ENCODE data around the gene ATP5MK. TPM values are rescaled to one million over a fixed set of nuclear protein-coding genes. Genes with fewer than 3 reads are reported as not detected.
A peak's percentile ranks its signal among the peaks of the same experiment; 100 is the strongest.
"Not testable (repeated sequence)": the region's sequence is repeated elsewhere in the genome, so short reads cannot be mapped to it uniquely, and the experiment has no call there.

The ATP5MK gene
- total RNA-seq, 2 experiments from 2014 or later, result 377 to 447 TPM

DNA sequence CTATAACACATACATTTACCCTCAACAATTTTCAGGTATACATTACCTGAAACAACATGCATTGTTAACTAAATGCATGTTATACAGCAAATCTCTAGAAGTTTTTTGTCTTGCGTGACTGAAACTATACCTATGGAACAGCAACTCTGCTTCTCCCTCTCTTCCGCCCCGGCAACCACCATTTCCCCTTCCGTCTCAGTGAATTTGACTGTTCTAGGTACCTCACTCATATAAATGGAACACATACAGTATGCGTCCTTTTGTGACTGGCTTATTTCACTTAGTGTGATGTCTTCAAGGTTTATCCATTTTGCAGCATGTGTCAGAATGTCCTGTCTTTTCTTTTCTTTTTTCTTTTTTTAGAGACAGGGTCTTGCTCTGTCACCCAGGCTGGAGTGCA is 33.4 kb upstream of the ATP5MK start:
- no peak overlapping the region for H3K4me3 Mint-ChIP-seq
- intact Hi-C loops (cut with DNase I, micrococcal nuclease), result no loop called here
- peak; percentile 48 for DNase-seq
- H3K9me3 Mint-ChIP-seq (ENCODE audit: low read depth), result no peaks in the 10 kb centered on the region
- peaks cover 69% of the 10 kb centered on the region for H3K36me3 Mint-ChIP-seq (ENCODE audit: low read depth)
- H3K27me3 Mint-ChIP-seq, result no peaks in the 10 kb centered on the region
- peak; percentile 81 for ATAC-seq
- ChIA-PET POLR2A (no interaction called here), CTCF (no interaction called here)
- peaks cover 38% of the 10 kb centered on the region for H3K4me1 Mint-ChIP-seq
- peak overlapping the region; percentile 44 for H3K27ac Mint-ChIP-seq

- H3K36me3 Mint-ChIP-seq (ENCODE audit: low read depth), result peaks cover 75% of the 10 kb centered on the region
- peaks cover 38% of the 10 kb centered on the region for H3K4me1 Mint-ChIP-seq
- H3K27me3 Mint-ChIP-seq, result no peaks in the 10 kb centered on the region
- peak; percentile 72 for ATAC-seq
- no peak for DNase-seq
- no peak overlapping the region for H3K4me3 Mint-ChIP-seq
- ChIA-PET POLR2A (no interaction called here), CTCF (interaction anchor here (0.7 to 1.0 kb wide), 2 partner anchors 67 to 106 kb away, joined by 3 to 6 read pairs; no protein-coding TSS in a partner anchor)
- peak overlapping the region; percentile 73 for H3K27ac Mint-ChIP-seq
- H3K9me3 Mint-ChIP-seq (ENCODE audit: low read depth), result no peaks in the 10 kb centered on the region
- intact Hi-C loops (cut with DNase I, micrococcal nuclease), result no loop called here
Observed at GRCh38 chr10:103428989-103429643, 32.8 kb upstream of the ATP5MK start.

GRCh38 chr10:103427866-103428265 is 31.6 kb upstream of the ATP5MK start:
- DNase-seq (no peak), ATAC-seq (no peak)
- CTCF ChIA-PET, result no interaction called here
- Mint-ChIP-seq H3K27me3 (no peaks in the 10 kb centered on the region), H3K4me1 (peaks cover 38% of the 10 kb centered on the region), H3K4me3 (no peak overlapping the region), H3K36me3 (ENCODE audit: low read depth) (peaks cover 80% of the 10 kb centered on the region), H3K9me3 (ENCODE audit: low read depth) (no peaks in the 10 kb centered on the region), H3K27ac (no peak overlapping the region)
- POLR2A ChIA-PET, result no interaction called here
- intact Hi-C loops (cut with DNase I, micrococcal nuclease), result no loop called here

DNA sequence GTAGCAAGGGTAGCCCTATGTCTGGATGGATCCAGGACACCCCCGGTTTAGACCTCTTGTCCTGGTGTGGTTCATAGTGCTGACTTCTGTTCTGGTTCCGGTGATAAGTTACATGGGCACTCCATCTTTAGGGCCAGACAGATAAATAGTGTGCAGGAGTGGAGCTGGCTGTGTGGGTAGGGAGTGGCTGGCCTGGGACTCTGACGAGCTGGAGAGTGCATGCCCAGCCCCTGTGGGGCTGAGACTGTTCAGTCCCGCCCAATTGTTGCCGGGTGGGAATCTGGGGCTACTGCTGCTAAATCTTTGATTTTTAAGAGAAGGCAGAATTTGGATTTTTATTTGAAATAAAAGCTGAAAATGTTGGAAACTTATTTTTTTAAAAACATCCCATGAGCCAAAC is 27.5 kb upstream of the ATP5MK start:
- POLR2A ChIA-PET, result no interaction called here
- no peaks in the 10 kb centered on the region for H3K9me3 Mint-ChIP-seq (ENCODE audit: low read depth)
- H3K36me3 Mint-ChIP-seq (ENCODE audit: low read depth), result peaks cover 72% of the 10 kb centered on the region
- no peaks in the 10 kb centered on the region for H3K27me3 Mint-ChIP-seq
- peaks cover 17% of the 10 kb centered on the region for H3K4me1 Mint-ChIP-seq
- ATAC-seq (no peak), DNase-seq (no peak)
- intact Hi-C loops (cut with DNase I, micrococcal nuclease), result no loop called here
- CTCF ChIA-PET, result no interaction called here
- no peak overlapping the region for H3K4me3 Mint-ChIP-seq
- H3K27ac Mint-ChIP-seq, result no peak overlapping the region

DNA sequence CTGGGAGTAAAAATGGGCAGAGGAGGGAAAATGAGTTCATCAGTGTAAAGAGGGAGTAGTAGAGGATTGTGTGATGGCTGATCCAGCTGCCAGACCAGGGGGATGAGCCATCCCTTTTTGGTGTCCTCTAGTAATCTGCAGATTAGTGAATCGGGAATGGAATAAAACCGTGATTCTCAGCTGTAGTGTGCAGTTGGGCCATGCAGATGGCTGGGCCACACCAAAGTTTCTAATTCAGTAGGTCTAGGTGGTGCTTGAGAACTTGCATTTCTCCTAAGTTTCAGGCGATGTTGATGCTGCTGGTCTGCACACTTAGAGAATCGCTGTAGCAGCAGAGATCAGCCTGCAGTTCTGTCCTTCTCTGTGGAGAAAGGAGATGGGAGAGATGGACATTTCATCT is 22.8 kb upstream of the ATP5MK start:
- intact Hi-C loops (cut with DNase I, micrococcal nuclease), result loop anchor here in 1 of 2 experiments (5.0 kb wide), 1 partner anchor 148 kb away; no protein-coding TSS in a partner anchor
- no peak overlapping the region for H3K4me3 Mint-ChIP-seq

GRCh38 chr10:103417601-103418000 is 21.3 kb upstream of the ATP5MK start:
- ChIA-PET POLR2A (no interaction called here), CTCF (interaction anchor here (0.7 to 3.4 kb wide), 5 partner anchors 15 to 69 kb away, joined by 3 to 15 read pairs (median 9); no protein-coding TSS in a partner anchor)
- intact Hi-C loops (cut with DNase I, micrococcal nuclease), result loop anchor here (1.0 to 5.0 kb wide), 3 partner anchors 65 to 150 kb away; no protein-coding TSS in a partner anchor
- no peaks in the 10 kb centered on the region for H3K4me1 Mint-ChIP-seq
- H3K27ac Mint-ChIP-seq, result no peak overlapping the region
- ATAC-seq (no peak), DNase-seq (no peak)
- no peak overlapping the region for H3K4me3 Mint-ChIP-seq
- H3K27me3 Mint-ChIP-seq, result no peaks in the 10 kb centered on the region
- peaks cover 78% of the 10 kb centered on the region for H3K36me3 Mint-ChIP-seq (ENCODE audit: low read depth)
- H3K9me3 Mint-ChIP-seq (ENCODE audit: low read depth), result no peaks in the 10 kb centered on the region

More for the DNA sequence above, 22.8 kb upstream of the ATP5MK start:
- ChIA-PET CTCF (interaction anchor here (0.6 to 3.4 kb wide), 2 partner anchors 64 to 145 kb away, joined by 3 to 15 read pairs; no protein-coding TSS in a partner anchor), POLR2A (no interaction called here)
- Mint-ChIP-seq H3K27ac (no peak overlapping the region), H3K36me3 (ENCODE audit: low read depth) (peaks cover 80% of the 10 kb centered on the region), H3K4me1 (no peaks in the 10 kb centered on the region), H3K27me3 (no peaks in the 10 kb centered on the region), H3K9me3 (ENCODE audit: low read depth) (no peaks in the 10 kb centered on the region)
- ATAC-seq (no peak), DNase-seq (no peak)

DNA sequence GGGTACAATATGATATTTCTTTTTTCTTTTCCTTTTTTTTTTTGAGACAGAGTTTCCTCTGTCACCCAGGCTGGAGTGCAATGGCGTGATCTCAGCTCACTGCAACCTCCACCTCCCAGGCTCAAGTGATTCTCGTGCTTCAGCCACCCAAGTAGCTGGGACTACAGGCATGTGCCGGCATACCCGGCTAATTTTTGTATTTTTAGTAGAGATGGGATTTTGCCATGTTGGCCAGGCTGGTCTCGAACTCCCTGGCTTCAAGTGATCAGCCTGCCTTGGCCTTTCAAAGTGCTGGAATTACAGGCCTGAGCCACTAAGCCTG is 20.8 kb upstream of the ATP5MK start:
- POLR2A ChIA-PET, result not testable (repeated sequence)

DNA sequence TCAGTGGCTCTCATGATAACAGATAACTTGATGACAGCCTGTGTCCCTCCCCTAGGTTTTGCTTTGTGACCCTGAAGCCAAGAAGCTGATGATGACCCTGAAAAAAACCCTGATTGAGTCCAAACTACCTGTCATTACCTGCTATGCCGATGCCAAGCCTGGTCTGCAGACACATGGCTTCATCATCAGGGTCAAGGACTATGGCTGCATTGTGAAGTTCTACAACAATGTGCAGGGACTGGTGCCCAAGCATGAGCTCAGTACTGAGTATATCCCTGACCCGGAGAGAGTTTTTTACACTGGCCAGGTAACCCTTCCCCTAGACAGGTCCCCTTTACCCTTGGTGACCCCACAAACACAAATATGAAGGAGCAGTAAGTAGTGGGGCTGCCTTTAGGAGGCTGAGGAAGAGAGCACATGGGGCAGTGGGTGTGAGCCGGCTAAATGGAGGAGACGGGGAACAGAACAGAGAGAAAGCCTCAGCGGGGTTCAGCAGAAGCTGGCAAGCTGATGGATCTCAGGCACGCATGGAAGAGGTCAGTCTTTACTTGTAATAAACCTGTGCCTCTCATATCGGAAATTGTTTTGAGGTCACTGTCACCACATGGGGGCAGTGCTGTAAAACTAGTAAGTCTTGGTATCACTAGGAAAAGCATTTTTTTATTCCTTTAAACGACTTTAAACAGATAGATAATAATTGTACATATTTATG is 20.3 kb upstream of the ATP5MK start:
- ATAC-seq, result peak; percentile 55
- H3K27ac Mint-ChIP-seq, result no peak overlapping the region
- CTCF ChIA-PET, result interaction anchor here (0.6 to 3.4 kb wide), 13 partner anchors 14 to 263 kb away, joined by 3 to 15 read pairs (median 4); partner anchors contain the start of genes ATP5MK and PDCD11
- DNase-seq, result peak; percentile 70
- H3K9me3 Mint-ChIP-seq (ENCODE audit: low read depth), result no peaks in the 10 kb centered on the region
- no peaks in the 10 kb centered on the region for H3K27me3 Mint-ChIP-seq
- intact Hi-C loops (cut with DNase I, micrococcal nuclease), result loop anchor here (1.0 to 5.0 kb wide), 4 partner anchors 66 to 151 kb away; no protein-coding TSS in a partner anchor
- H3K4me3 Mint-ChIP-seq, result no peak overlapping the region
- H3K4me1 Mint-ChIP-seq, result no peaks in the 10 kb centered on the region
- POLR2A ChIA-PET, result no interaction called here
- peaks cover 73% of the 10 kb centered on the region for H3K36me3 Mint-ChIP-seq (ENCODE audit: low read depth)

More for the DNA sequence above, 20.8 kb upstream of the ATP5MK start:
- CTCF ChIA-PET, result interaction anchor here (0.7 to 3.4 kb wide), 7 partner anchors 15 to 149 kb away, joined by 3 to 15 read pairs (median 5); partner anchors contain the start of genes ATP5MK and PDCD11
- peaks cover 73% of the 10 kb centered on the region for H3K36me3 Mint-ChIP-seq (ENCODE audit: low read depth)
- not testable (repeated sequence) for H3K9me3 Mint-ChIP-seq (ENCODE audit: low read depth); H3K27me3 Mint-ChIP-seq; ATAC-seq; H3K4me3 Mint-ChIP-seq; H3K4me1 Mint-ChIP-seq; DNase-seq; H3K27ac Mint-ChIP-seq
- intact Hi-C loops (cut with DNase I, micrococcal nuclease), result loop anchor here (1.0 to 5.0 kb wide), 3 partner anchors 65 to 150 kb away; no protein-coding TSS in a partner anchor

DNA sequence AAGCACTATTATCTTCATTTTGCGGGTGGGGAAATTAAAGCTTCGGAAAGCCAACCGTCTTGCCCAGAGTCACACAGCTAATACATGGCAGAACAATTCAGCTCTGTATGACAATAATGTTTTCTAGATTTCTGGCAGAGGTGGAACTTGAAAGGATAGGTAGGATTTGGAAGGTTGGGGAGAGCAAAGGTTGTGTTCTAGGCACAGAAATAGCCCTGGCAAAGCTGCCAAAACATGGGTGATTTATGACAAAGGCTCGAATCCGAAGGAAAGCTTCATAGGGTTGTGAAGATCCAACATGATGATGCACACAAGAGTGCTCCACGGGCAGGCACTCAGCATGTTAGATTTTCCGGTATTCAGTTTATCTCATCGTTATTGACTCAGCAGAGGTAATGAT is 19.3 kb upstream of the ATP5MK start:
- no peaks in the 10 kb centered on the region for H3K27me3 Mint-ChIP-seq

GRCh38 chr10:103413564-103413963 is 17.3 kb upstream of the ATP5MK start:
- DNase-seq (no peak), ATAC-seq (no peak)
- Mint-ChIP-seq H3K36me3 (ENCODE audit: low read depth) (peaks cover 67% of the 10 kb centered on the region), H3K9me3 (ENCODE audit: low read depth) (no peaks in the 10 kb centered on the region), H3K27ac (no peak overlapping the region), H3K4me3 (no peak overlapping the region), H3K27me3 (no peaks in the 10 kb centered on the region), H3K4me1 (no peaks in the 10 kb centered on the region)
- intact Hi-C loops (cut with DNase I, micrococcal nuclease), result no loop called here
- POLR2A ChIA-PET, result no interaction called here
- CTCF ChIA-PET, result interaction anchor here (1.0 to 2.8 kb wide), 2 partner anchors 16 to 73 kb away, joined by 4 to 10 read pairs; no protein-coding TSS in a partner anchor

More for the DNA sequence above, 19.3 kb upstream of the ATP5MK start:
- Mint-ChIP-seq H3K4me1 (no peaks in the 10 kb centered on the region), H3K36me3 (ENCODE audit: low read depth) (peaks cover 70% of the 10 kb centered on the region), H3K27ac (no peak overlapping the region), H3K9me3 (ENCODE audit: low read depth) (no peaks in the 10 kb centered on the region), H3K4me3 (no peak overlapping the region)
- ChIA-PET CTCF (interaction anchor here (0.6 to 2.8 kb wide), 9 partner anchors 13 to 69 kb away, joined by 3 to 10 read pairs (median 4); no protein-coding TSS in a partner anchor), POLR2A (no interaction called here)
- ATAC-seq (no peak), DNase-seq (no peak)
- intact Hi-C loops (cut with DNase I, micrococcal nuclease), result loop anchor here in 1 of 2 experiments (5.0 kb wide), 1 partner anchor 152 kb away; no protein-coding TSS in a partner anchor

- Mint-ChIP-seq H3K9me3 (ENCODE audit: low read depth) (no peaks in the 10 kb centered on the region), H3K4me1 (peaks cover 57% of the 10 kb centered on the region), H3K36me3 (ENCODE audit: low read depth) (peaks cover 66% of the 10 kb centered on the region), H3K27ac (peak overlapping the region; percentile 95), H3K27me3 (no peaks in the 10 kb centered on the region), H3K4me3 (peak overlapping the region; percentile 99)
- CTCF ChIA-PET, result interaction anchor here (0.6 to 1.9 kb wide), 6 partner anchors 10 to 265 kb away, joined by 3 to 10 read pairs (median 4); no protein-coding TSS in a partner anchor
- ATAC-seq (no peak), DNase-seq (no peak)
- POLR2A ChIA-PET, result interaction anchor here (0.5 to 1.0 kb wide), 4 partner anchors 29 to 666 kb away, joined by 3 to 6 read pairs (median 4); partner anchors contain the start of genes CALHM2 and TAF5
- intact Hi-C loops (cut with DNase I, micrococcal nuclease), result loop anchor here (2.0 to 10.0 kb wide), 5 partner anchors 45 to 1245 kb away; partner anchors contain the start of genes ARL3 (in 1 of the 2), CUEDC2 (in 1 of the 2), GSTO2 (in 1 of the 2) and NOLC1 (in 1 of the 2)
Observed at GRCh38 chr10:103397191-103397825, 1.0 kb upstream of the ATP5MK start.
